GM19438 (cell line): ENCODE measurements around the gene ACSS2.
A peak's percentile ranks its signal among the peaks of the same experiment; 100 is the strongest.

Experiments used
- ATAC-seq: cut with Tn5 transposase; IDR thresholded peaks from one replicate; pipeline ENCODE4 v1.9.1; 2021; ENCODE audit warnings: low read depth; ENCODE audit not compliant: unreplicated experiment

The ACSS2 gene, protein sequence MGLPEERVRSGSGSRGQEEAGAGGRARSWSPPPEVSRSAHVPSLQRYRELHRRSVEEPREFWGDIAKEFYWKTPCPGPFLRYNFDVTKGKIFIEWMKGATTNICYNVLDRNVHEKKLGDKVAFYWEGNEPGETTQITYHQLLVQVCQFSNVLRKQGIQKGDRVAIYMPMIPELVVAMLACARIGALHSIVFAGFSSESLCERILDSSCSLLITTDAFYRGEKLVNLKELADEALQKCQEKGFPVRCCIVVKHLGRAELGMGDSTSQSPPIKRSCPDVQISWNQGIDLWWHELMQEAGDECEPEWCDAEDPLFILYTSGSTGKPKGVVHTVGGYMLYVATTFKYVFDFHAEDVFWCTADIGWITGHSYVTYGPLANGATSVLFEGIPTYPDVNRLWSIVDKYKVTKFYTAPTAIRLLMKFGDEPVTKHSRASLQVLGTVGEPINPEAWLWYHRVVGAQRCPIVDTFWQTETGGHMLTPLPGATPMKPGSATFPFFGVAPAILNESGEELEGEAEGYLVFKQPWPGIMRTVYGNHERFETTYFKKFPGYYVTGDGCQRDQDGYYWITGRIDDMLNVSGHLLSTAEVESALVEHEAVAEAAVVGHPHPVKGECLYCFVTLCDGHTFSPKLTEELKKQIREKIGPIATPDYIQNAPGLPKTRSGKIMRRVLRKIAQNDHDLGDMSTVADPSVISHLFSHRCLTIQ

DNA sequence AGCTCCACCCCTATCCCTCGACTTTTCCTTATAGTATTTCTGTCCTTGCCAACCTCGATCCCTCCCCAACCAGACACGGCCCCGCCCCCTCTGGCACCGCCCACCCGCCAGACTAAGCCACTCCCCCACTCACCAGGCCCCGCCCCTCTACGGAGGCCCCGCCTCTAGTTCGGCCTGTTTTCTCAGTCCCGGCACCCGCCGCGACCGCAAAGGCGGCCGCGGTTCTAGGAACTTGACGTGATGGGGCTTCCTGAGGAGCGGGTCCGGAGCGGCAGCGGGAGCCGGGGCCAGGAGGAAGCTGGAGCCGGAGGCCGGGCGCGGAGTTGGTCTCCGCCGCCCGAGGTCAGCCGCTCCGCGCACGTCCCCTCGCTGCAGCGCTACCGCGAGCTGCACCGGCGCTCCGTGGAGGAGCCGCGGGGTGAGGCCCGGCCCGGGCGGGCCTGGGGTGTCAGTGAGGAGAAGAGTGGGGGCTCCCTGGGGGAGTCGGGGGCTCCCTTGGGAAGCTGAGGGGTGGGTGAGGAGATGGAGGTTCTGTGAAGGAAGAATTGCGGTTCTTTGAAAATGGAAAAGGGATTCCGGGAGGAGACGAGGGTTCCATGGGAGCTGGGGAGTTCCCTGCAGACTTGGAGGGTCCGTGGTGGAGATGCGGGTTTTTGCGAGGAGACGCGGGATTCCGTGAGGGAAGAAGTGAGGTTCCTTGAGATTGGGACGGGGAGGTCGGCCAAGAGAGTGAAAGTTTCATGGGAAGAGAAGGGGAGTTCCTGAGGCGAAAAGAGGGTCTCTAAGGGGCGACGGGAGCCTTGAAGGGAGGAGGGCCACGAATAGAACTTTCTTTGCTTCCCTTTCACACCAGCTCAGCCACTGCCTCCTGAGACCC is at the start of gene ACSS2:
ACSS2 (plus strand) TSS at position 207 of the 877 bp plus-strand sequence; CDS start at position 241, 34 bp downstream.
- ATAC-seq: peak; percentile 22

DNA sequence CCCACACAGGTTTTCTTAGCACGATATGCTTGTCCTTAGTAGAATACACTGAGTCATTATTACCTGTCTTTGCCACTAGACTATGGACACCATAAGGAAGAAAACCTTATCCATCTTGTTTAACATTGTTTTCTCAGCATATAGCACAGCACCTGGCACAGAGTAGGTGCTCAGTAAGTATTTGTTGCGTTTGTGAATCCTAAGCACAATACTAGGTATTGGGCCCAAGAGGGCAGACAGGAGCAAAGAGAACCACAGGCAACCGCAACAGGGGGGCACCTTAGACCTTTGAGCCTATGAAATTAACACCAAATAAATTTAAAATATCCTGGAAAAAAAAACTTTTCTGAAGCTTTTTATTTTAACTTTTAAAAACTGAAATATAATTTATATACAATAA is 47.2 kb upstream of the ACSS2 start:
- no peak for ATAC-seq

DNA sequence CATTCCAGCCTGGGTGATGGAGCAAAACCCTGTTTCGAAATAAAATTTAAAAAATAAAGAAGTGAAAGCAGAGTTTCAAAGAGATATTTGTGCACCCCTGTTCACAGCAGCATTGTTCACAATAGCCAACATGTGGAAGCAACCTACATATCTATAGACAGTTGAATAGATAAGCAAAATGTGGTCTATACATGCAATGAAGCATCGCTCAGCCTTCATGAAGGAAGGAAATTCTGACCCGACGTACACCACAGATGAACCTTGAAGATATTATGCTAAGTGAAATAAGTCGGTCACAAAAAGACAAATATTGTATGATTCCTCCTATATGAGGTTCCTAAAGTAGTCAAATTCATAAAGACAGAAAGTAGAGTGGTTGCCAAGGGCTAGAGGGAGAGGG is 44.5 kb upstream of the ACSS2 start:
- ATAC-seq: no peak

DNA sequence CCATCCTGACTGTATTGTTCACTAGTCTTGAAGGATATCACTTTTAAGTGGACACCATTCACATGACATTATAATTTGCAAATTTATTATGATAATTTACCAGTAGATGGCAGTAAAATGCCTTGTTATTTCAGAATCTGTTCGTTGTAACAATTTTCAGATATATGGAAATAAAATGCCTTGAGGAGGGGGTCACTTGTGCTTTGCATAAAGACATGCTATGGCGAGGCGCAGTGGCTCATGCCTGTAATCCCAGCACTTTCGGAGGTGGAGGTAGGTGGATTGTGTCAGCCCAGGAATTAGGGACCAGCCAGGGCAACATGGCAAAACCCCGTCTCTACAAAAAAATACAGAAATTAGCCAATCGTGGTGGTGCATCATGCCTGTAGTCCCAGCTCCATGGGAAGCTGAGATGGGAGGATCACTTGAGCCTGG is 41.9 kb upstream of the ACSS2 start:
- no peak for ATAC-seq

DNA sequence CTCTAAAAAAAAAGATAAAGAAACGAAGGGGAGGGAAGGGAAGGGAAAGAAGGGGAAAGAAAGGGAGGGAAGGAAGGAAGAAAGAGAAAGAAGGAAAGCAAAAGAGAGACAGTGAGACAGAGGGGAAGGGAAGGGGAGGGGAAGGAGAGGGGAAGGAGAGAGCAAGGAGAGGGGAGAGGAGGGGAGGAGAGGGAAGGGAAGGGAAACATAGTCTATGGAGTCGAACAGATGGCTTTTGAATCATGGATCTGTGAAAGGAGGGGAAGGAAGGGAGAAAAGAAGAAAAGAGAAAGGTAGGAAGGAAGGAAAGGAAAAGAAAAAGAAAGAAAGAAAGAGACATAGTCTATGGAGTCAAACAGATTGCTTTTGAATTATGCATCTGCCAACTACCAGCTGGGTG is 34.3 kb upstream of the ACSS2 start:
- no peak for ATAC-seq

DNA sequence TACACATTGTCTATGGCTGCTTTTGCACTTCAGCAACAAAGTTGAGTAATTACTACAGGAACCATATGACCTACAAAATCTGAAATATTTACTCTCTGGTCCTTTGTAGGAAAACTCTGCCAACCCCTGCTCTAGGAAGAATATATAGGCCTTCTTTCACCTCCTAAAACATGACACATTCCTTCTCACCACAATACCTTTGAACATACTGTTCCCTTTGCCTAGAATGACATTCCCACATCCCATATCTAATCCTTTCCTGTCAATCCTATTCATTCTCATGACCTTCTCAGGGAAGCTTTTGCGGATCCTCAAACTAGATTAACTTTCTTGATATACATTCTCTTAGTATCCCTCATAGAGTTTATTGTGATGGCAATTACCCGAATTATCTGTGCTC is 33.0 kb upstream of the ACSS2 start:
- ATAC-seq: no peak

DNA sequence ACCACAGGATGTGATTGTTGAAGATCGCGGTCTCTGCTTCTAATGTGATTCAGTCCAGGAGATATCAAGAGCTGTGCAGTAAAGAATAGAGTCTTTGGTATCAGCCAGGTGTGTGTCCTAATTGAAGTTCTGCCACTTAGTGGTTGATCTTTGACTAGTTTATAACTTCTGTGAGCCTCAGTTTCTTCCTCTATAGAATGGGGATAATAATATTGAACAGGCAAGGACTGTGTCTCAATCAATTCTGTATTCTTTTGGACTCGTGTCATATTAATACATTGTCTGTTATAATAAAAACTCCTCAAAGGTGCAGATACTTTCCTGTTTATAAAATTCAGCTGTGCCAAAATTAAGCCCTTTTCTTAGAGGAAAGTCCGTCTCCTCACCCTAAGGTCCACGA is 27.8 kb upstream of the ACSS2 start:
- no peak for ATAC-seq

DNA sequence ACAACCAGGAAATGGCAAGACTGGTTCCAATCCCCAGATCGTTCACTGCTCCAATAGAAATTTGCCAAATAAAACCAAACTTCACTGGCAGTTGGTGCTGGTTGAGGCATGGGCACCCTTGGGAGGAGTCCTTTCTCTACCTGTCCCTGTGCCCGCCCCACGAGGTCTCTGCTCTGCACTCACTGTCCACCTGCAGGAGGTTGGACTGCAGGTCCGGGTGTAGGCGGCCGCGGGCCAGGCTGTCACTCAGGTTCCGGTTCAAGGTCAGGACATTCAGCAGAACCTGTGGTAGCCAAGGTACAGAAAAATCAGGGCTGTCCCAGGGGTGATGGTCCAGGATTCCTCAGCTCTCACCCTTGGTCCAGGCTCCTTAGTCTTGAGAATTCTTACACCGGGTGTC is 26.6 kb upstream of the ACSS2 start:
- no peak for ATAC-seq

DNA sequence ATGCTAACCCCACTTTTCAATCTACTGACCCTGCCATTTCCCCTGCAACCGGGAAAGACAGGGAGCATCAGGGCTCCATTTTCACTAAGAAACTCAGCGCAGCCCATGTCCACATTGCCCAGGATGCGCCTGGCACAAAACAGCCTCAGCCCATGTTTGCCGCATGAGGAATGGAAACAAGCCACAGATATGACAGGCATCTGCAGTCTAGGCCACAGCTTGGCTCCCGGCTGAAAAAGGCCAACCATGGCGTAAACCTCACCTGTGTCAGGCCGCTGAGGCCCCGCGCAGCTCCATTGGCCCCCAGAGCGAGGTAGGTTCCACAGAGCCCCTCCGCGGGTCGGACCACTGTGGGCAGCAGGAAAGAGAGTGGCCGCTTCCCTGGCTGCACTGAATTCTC is 25.4 kb upstream of the ACSS2 start:
- no peak for ATAC-seq

DNA sequence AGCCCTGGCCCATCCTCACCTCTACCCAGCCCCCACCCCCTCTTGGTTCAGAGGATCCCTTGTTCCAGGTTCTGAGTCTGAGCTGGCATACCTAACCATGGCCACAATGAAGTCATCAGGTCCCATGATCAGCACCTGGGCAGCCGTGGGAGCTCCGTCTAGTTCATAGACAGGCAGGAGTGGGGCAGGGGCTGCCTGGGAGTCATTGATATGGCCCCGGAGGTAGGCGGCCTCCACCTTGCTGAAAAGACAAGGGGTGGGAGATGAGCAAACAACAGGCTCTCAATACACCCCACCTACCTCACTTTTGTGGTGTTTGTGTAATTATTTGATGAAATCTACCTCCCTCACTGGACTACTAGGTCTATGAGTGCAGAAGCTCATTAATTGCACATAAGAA is 24.1 kb upstream of the ACSS2 start:
- ATAC-seq: no peak

DNA sequence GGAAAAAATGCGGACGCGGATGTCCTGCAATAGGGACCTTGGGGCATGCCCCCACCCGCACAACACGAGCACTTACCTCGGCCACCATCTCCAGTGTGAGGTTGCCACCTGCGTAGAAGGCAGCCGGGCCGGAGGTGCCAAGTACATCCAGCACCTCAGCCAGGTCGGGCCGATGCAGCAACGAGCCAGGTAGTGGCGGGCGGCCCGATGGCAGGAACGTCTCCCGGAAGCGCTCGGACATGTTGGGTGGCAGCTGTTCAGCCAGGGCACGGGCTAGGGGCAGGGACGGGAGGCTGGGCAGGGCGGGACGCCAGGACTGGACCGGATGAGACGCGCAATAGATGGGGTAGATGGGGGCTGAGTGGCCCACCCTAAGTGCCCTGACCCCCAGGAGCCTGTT is 17.0 kb upstream of the ACSS2 start:
- no peak for ATAC-seq

DNA sequence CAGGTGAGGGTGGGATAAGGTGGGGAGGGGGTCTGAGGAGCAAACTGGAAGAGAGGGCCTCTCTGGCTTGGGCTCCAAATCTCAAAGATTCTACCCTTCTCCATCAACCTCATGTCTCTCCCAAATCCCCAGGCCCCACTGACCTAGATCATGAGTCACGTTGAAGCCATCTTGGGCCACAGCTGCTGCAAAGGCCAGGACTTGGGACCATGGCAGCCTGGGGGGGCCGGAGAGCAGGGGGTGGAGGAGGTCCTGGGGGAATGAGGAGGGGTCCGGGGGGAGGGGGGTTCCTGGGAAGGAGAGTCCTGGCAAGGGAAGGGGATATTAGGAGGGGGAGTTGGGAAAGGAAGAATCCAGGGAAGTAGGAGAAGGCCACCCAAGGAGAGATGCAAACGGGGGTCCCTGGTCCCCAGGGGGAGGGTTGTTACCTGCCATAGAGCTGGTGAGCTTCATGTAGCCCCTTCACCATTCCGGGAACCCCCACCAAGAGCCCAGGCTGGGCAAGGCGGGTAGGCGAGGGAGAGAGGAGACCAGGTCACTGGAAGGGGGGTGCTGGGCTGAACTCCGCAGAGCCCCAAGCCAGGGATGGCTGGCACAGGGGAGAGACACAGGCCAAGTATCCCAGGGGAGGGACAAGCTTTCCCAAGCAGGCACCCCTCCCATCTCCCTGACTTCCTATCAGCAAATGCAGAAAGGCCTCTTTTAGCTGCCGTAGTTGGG is 16.4 kb upstream of the ACSS2 start:
- ATAC-seq: no peak

DNA sequence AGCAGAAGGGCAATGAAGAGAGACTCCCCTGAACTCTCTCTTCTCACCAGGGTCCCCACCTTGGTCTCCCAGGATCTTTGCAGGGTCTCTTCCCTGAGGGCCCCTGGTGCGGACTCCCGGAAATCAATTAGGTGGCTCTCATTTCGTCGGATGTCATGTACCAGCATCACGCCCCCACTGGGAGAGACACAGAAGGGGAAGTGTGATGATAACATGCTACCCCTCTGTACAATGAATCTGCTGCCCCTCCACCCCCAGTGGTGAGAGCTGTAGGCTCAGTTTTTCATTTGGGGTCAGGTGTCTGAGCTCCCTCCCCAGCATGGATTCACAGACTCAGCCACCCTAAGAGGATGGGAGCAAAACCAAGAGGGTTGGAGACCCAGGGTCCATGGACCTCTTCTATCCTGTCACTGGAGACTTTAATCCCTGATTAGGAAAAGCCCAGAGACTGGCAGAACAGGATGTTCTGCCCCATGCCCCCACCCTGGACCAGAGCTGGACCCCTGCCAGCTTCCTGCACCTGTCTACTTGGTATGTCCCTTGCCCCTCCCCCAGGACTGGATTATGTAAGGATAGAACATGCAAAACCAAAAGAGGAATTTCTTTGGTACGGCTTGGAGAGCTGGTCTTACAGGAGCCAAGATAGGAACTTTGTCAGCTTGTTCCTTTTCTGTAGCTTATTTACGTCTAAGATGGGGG is 14.9 kb upstream of the ACSS2 start:
- no peak for ATAC-seq

DNA sequence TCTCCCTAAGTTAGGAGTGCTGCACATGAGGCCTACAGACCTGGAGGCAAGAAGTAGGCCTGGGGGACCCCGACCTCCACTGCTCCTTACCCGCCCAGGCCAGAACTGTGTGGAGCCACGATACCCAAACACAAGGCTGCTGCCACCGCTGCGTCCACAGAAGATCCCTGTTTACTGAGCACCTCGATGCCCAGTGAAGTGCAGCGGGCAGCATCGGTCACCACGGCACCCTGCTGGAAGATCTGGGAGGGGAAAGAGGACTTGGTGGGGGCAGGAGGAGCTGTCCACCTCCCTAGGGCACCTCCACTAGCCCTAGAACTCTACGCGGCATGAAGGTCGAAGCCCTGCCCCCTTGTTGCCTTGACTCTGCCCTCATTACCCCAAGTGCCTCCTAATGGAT is 13.7 kb upstream of the ACSS2 start:
- ATAC-seq: no peak

DNA sequence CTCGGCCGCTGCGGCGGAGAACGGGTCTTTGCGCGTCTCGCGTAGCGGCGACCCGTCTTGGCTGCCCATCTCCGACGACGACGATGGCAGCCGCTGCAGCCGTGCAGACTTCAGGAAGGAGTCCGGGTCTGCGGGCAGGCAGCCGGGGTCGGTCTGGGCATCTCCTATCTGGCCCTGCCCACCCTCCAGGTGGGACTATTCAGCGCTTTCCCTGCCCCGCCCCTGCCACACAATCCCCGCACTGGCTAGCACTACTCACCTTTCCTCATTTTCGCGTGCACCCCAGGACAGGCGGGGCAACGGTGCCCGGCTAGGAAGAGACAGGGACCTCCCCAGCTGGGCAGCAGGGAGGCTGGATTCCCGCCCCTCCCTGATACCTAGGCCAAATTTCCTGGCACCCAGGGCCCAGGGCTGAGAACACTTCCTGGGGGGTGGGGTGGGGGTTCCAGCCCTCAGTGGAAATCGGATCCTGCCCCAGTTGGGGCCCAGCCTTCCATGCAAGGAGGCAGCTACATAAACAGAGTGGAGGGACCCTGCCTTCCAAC is 12.9 kb upstream of the ACSS2 start:
- ATAC-seq: no peak

DNA sequence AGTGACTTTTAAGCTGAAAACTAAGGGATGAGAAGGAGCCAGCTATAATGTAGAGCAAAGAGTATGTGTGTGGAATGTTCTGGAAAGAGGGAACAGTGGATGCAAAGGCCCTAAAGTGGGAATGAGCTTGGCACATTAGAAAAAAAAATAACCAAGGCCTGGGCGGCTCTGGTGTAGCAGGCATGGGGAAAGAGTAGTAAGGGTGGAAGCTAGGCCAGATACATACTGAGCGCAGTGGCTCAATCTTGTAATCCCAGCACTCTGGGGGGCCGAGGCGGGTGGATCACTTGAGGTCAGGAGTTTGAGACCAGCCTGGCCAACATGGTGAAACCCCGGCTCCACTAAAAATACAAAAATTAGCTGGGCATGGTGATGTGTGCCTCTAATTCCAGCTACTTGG is 12.2 kb upstream of the ACSS2 start:
- ATAC-seq: no peak

DNA sequence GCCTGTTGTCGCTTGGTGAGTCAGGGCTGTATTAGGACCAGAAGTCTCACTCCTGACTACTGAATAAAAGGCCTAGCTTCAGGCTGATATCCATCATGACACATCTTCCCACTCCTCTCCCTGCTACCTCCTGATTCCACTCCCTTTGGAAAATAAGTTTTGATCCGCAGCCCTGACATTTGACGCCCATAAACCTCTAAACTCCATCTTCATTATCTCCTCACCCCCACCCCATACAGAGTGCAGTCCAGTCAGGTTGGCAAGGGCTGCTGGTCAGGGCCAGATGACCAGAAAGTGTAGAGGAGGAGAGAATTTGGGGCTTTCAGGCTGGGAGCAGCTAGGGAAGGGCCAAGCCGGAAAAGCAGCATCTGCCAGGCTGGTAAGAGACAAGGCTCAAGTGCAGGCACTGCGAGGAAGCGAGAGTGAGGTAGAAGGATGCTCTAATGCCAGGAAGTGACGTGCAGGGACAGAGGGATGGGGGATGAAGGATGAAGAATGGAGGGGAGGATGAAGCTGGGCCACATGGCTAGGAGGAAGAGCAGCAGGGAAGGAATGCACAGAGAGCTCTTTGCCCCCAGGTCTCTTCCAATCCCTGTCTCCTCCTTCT is 5.0 kb upstream of the ACSS2 start:
- no peak for ATAC-seq

DNA sequence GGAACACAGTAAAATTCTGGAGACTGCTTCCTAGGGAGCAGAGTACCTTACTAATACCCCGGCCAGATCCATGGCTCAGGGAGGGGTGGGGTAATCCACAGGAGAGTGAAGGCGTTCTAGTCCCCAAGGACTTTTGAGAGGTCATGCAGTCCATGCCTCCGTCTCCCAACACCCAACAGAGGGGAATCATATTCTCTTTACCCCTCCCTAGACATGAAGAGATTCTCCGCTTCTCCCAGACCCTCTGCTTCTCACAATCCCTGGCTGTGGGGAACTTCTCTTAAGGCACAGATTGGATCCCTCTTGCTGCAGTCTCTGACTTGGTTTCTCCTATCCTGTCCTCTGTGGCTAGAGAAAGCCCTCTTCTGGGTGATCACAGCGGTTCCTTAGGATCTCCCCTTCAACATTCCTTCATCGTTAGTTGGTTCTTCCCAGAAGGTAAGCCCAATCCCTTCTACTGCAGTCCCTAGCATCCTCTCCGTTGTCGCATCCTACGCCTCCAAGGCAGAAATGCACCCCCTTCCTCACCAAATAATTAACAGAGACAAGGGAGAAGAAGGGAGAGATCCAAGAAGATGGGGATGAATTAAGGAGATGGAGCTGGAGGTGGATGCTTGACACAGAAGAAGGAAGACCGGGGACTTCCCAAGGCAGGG is 4.3 kb upstream of the ACSS2 start:
- ATAC-seq: no peak
